UCSD-AML1 (cell line): ENCODE measurements around the gene NOS1AP.

ENCODE experiments used
- DNase-seq: peaks from one replicate; lab custom pipeline; 2025; ENCODE audit not compliant: unreplicated experiment; lab: John Stamatoyannopoulos, UW

The NOS1AP gene

GRCh38 chr1:162360237-162360873 lies 290.9 kb downstream of the NOS1AP start:
- no peak for DNase-seq

- DNase-seq: no peak
Observed at GRCh38 chr1:162360874-162361260, 291.4 kb downstream of the NOS1AP start.

DNA sequence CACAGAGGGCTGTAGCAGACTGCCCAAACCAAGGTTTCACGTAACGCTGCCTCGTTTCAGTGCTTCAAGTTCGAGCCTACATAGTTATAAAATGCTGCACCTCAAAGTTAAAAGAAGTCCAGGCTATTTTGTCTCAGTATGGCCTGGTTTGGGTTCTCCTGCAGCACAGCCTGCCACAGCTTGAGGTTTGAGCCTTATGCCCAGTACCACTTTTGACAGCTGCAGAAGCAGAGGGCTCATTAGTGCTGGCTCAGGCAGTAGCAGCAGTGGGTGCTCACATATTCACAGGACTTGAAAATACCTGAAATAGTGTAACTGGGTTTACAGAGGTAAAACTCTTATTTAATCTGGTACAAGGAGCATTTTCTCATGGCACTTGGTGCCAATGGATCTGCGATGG lies 291.9 kb downstream of the NOS1AP start:
- no peak for DNase-seq

- DNase-seq: no peak
Observed at GRCh38 chr1:162363823-162364222, 294.3 kb downstream of the NOS1AP start.

DNA sequence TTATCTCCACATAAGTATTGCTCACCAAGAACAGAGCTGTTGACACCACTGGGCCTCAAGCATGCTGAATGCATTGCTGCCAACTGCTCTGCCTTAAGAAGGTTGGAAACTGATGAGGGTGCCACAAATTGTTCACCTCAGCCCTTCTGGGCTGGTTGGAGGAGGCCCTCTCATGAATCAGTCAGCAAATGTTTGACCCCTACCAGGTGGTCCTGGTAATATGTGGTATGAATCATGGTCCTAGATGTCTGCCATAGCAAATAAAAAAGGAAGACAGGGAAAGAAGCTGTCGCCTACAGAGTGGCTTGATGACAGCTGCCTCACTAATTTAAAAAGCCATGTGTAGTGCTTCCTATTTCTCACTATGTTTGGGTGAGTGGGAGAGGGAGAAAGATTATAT lies 295.0 kb downstream of the NOS1AP start:
- no peak for DNase-seq

GRCh38 chr1:162365284-162366020 lies 296.0 kb downstream of the NOS1AP start:
- no peak for DNase-seq

GRCh38 chr1:162366149-162366548 lies 296.7 kb downstream of the NOS1AP start:
- DNase-seq: no peak

DNA sequence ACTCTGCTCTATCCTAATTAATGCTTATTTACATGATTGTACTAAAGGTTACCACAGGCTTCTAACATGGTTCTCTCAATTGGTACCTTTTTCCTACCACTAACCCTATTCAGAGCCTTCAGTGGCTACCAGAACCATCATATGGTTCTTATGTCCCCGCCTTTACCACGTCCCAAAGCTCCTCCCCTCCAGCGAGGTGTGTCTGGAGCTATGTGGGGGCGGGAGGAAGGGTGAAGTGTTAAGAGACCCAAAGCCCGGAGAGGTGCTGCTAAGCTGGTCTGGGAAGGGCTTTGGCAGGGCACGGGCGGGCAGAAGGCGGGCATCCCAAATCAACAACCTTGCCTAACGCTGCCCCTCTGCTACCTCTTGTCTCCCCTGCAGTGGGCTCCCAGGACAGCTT lies 297.2 kb downstream of the NOS1AP start:
- no peak for DNase-seq

DNA sequence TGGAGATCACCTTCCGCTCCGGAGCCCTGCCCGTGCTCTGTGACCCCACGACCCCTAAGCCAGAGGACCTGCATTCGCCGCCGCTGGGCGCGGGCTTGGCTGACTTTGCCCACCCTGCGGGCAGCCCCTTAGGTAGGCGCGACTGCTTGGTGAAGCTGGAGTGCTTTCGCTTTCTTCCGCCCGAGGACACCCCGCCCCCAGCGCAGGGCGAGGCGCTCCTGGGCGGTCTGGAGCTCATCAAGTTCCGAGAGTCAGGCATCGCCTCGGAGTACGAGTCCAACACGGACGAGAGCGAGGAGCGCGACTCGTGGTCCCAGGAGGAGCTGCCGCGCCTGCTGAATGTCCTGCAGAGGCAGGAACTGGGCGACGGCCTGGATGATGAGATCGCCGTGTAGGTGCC lies 297.6 kb downstream of the NOS1AP start:
- DNase-seq: no peak

DNA sequence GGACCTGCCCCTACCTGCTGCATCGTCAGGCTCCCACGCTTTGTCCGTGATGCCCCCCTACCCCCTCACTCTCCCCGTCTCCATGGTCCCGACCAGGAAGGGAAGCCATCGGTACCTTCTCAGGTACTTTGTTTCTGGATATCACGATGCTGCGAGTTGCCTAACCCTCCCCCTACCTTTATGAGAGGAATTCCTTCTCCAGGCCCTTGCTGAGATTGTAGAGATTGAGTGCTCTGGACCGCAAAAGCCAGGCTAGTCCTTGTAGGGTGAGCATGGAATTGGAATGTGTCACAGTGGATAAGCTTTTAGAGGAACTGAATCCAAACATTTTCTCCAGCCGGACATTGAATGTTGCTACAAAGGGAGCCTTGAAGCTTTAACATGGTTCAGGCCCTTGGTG lies 298.3 kb downstream of the NOS1AP start:
- no peak for DNase-seq

DNA sequence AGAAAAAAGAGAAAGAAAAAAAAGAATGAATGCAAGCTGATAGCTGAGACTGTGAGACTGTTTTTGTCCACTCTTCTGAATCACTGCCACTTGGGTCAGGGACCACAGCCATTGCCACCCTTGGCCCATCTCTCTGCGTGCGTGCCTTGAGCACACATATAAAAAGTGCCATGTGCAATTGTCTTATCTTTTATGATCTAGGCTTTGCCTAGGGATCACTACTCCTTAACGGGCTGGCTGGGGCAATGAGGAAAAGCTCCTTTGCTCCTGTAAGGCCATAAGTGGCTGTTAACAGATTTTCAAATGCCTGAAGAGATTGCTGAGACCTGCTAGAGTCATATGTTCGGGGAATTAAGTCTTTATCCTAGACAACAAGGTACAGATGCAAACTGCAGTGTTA lies 299.0 kb downstream of the NOS1AP start:
- DNase-seq: no peak

- DNase-seq: no peak
Observed at GRCh38 chr1:162369571-162369970, 300.1 kb downstream of the NOS1AP start.

DNA sequence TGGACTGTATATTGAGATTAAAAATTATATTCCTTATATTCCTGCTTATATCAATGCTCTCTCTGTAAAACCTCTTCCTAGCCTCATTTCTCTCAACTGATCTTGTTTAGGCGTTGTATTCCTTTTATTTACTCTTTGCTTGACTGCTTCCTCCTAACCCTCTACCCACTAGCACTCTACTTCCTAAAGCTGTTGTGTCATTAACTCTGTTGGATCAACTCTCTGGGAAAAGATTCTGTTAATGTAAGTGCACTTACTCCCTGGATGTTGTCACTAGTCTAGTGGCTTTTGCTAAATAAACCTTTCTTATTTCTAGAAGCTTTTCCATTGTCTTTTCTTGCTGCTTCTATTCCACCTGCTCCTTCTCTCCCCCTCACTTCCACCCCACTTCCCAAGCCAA lies 300.7 kb downstream of the NOS1AP start:
- no peak for DNase-seq

GRCh38 chr1:162370721-162371120 lies 301.2 kb downstream of the NOS1AP start:
- DNase-seq: no peak

DNA sequence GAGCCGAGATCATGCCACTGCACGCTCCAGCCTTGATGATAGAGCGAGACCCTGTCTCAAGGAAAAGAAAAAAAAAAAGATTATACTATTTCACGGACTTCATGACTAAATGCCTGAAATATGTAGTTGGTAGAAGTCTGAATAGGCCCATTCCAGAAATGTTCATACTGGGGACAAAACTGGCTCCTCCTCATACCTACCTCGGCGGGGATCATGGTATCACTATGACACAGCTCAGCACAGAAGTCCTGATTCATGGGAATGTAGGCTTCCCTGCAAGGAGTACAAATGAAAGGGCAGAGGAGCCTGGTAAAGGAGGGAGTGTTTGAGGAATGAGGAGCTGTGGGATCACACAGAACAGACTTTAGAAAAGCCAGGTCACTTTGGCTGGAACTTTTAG lies 302.1 kb downstream of the NOS1AP start:
- DNase-seq: no peak

GRCh38 chr1:162372159-162373071 lies 302.9 kb downstream of the NOS1AP start:
- no peak for DNase-seq

GRCh38 chr1:162373072-162373427 lies 303.6 kb downstream of the NOS1AP start:
- DNase-seq: no peak

- DNase-seq: no peak
Observed at GRCh38 chr1:162373541-162374260, 304.2 kb downstream of the NOS1AP start.

GRCh38 chr1:162374406-162374805 lies 304.9 kb downstream of the NOS1AP start:
- no peak for DNase-seq

DNA sequence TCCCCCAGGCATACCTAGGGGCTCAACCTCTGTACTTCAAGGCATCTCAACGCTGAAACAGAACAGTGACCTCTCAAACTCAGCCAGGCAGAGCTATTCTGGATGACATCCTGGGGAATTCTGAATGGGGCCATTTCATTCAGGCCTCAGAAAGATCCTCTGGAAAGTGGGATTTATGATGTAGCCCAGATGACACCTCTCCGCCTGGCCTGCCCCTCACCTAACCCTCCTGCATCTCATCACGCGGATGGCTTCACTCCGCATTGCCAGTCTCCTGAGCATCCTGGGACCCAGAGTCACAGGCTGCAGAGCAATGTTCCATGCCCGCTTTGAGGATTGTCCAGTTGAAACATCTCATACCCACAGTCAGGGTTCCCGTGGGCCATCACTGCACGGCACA lies 306.0 kb downstream of the NOS1AP start:
- no peak for DNase-seq

DNA sequence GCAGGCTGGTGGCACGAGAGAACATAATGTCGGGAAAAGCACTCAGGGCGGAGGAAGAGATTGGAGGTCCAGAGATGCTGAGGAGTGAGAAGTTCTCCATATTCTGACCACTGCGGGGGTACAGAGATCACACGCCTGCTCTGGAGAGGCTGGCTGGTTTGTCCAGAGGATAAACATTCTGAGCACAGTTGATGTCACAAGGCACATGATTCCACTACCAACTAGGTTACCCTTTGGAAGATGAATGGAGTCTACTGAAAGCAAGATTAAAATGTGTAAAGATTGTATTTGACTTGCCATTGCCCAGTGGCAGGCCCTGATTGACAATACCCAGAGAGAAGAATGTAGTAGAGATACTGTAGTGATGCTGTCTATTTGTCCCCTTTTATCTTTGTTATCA lies 307.2 kb downstream of the NOS1AP start, which contains the start of gene SPATA46:
SPATA46 (minus strand) TSS at position 164 of the 400 bp plus-strand sequence; CDS start at position 100, 64 bp downstream.
- DNase-seq: no peak
